Mesodermal cell (in vitro differentiated cells): ENCODE results near the gene TARM1.
"Not testable (repeated sequence)": the region's sequence is repeated elsewhere in the genome, so short reads cannot be mapped to it uniquely, and the experiment has no call there.

Source experiments
- H3K27ac ChIP-seq: 2 replicates; pipeline ENCODE4 v1.7.0; 2013; ENCODE audit warnings: mild to moderate bottlenecking, low read depth, low read length, moderate library complexity; ENCODE audit not compliant: severe bottlenecking
- H3K36me3 ChIP-seq: 2 replicates; pipeline ENCODE4 v1.7.1; 2013; ENCODE audit warnings: mild to moderate bottlenecking, low read length, moderate library complexity; ENCODE audit not compliant: control insufficient read depth, insufficient read depth
- H3K4me1 ChIP-seq: one replicate; pipeline ENCODE4 v1.7.1; 2013; ENCODE audit warnings: mild to moderate bottlenecking, low read length; ENCODE audit not compliant: insufficient read depth, control insufficient read depth, poor library complexity, severe bottlenecking
- H3K4me3 ChIP-seq: 2 replicates; pipeline ENCODE4 v1.7.0; 2013; ENCODE audit warnings: low read length, control low read depth, mild to moderate bottlenecking; ENCODE audit not compliant: insufficient read depth, poor library complexity, severe bottlenecking; ENCODE audit errors: extremely low read depth
- H3K9me3 ChIP-seq: 2 replicates; pipeline ENCODE4 v1.7.1; 2013; ENCODE audit warnings: mild to moderate bottlenecking, low read length, moderate library complexity; ENCODE audit not compliant: control insufficient read depth
- WGBS, 2 experiments: methylation state at CpG; one replicate each; pipeline ENCODE4 v1.1.5; 2013; ENCODE audit warnings: missing lambda C conversion rate in 2 of 2; ENCODE audit not compliant: insufficient coverage in 2 of 2; 5-methylcytosine and 5-hydroxymethylcytosine counted together

Gene TARM1

GRCh38 chr19:54063350-54064116 is 17.6 kb downstream of the TARM1 start, which contains the start of gene VSTM1:
Gene VSTM1, minus strand, starts transcription at chr19:54063897. Its CDS starts 120 bp downstream, at chr19:54063777.
- no peak within 1 kb of the TSS for H3K4me3 ChIP-seq
- H3K36me3 ChIP-seq, result no peaks in the 10 kb centered on the region
- no peaks in the 10 kb centered on the region for H3K9me3 ChIP-seq
- 91 to 95% methylated on average over 24 to 25 of the region's 34 CpGs for WGBS, 2 experiments
- no peaks in the 10 kb centered on the region for H3K4me1 ChIP-seq
- H3K27ac ChIP-seq, result no peak within 1 kb of the TSS

GRCh38 chr19:54062643-54063042 is 18.5 kb downstream of the TARM1 start:
- Histone ChIP-seq H3K27ac (no peak overlapping the region), H3K4me1 (no peaks in the 10 kb centered on the region), H3K4me3 (no peak overlapping the region), H3K36me3 (no peaks in the 10 kb centered on the region), H3K9me3 (no peaks in the 10 kb centered on the region)
- WGBS, 2 experiments, result 86 to 88% methylated on average over 9 of the region's 9 CpGs

GRCh38 chr19:54047616-54048015 is 33.5 kb downstream of the TARM1 start:
- Histone ChIP-seq H3K9me3 (no peaks in the 10 kb centered on the region), H3K4me1 (no peaks in the 10 kb centered on the region), H3K4me3 (no peak overlapping the region), H3K27ac (no peak overlapping the region), H3K36me3 (no peaks in the 10 kb centered on the region)
- WGBS, 2 experiments, result 94 to 100% methylated on average over 2 to 3 of the region's 4 CpGs

- H3K27ac ChIP-seq, result no peak overlapping the region
- WGBS, 2 experiments, result 90 to 100% methylated on average over 1 to 2 of the region's 2 CpGs
- no peaks in the 10 kb centered on the region for H3K9me3 ChIP-seq
- no peaks in the 10 kb centered on the region for H3K36me3 ChIP-seq
- H3K4me3 ChIP-seq, result no peak overlapping the region
- H3K4me1 ChIP-seq, result peaks cover 5% of the 10 kb centered on the region
Observed at GRCh38 chr19:54045771-54046170, 35.4 kb downstream of the TARM1 start.

GRCh38 chr19:54042989-54043388 is 38.2 kb downstream of the TARM1 start:
- Histone ChIP-seq H3K4me1 (peaks cover 5% of the 10 kb centered on the region), H3K27ac (no peak overlapping the region), H3K36me3 (no peaks in the 10 kb centered on the region), H3K4me3 (no peak overlapping the region), H3K9me3 (no peaks in the 10 kb centered on the region)
- 85 to 89% methylated on average over 2 of the region's 3 CpGs for whole genome bisulfite sequencing, 2 experiments

GRCh38 chr19:54041969-54042606 is 39.1 kb downstream of the TARM1 start:
- Histone ChIP-seq H3K27ac (peak overlapping the region; percentile 41), H3K4me1 (peaks cover 5% of the 10 kb centered on the region)

GRCh38 chr19:54040003-54040402 is 41.2 kb downstream of the TARM1 start:
- Histone ChIP-seq H3K36me3 (no peaks in the 10 kb centered on the region), H3K27ac (no peak overlapping the region), H3K4me1 (peaks cover 11% of the 10 kb centered on the region), H3K9me3 (no peaks in the 10 kb centered on the region), H3K4me3 (no peak overlapping the region)
- WGBS, 2 experiments, result 92 to 96% methylated on average over 2 to 3 of the region's 4 CpGs

More at GRCh38 chr19:54041969-54042606, 39.1 kb downstream of the TARM1 start:
- Histone ChIP-seq H3K4me3 (no peak overlapping the region), H3K9me3 (no peaks in the 10 kb centered on the region), H3K36me3 (no peaks in the 10 kb centered on the region)
- 72 to 74% methylated on average over 4 to 7 of the region's 9 CpGs for WGBS, 2 experiments

- 89 to 90% methylated on average over 3 to 4 of the region's 5 CpGs for WGBS, 2 experiments
- not testable (repeated sequence) for H3K4me3 ChIP-seq, H3K27ac ChIP-seq, H3K36me3 ChIP-seq, H3K9me3 ChIP-seq
- H3K4me1 ChIP-seq, result peaks cover 13% of the 10 kb centered on the region
Observed at GRCh38 chr19:54036542-54036941, 44.6 kb downstream of the TARM1 start.

- Histone ChIP-seq H3K27ac (peak overlapping the region; percentile 85), H3K36me3 (no peaks in the 10 kb centered on the region), H3K4me1 (peaks cover 13% of the 10 kb centered on the region), H3K4me3 (no peak overlapping the region), H3K9me3 (no peaks in the 10 kb centered on the region)
- WGBS, 2 experiments, result 0% methylated on average over 2 of the region's 4 CpGs; no CpG with 5 or more reads in 1 of the 2 experiments
Observed at GRCh38 chr19:54035215-54036178, 45.7 kb downstream of the TARM1 start.

GRCh38 chr19:54030895-54031586 is 50.1 kb downstream of the TARM1 start:
- Histone ChIP-seq H3K9me3 (no peaks in the 10 kb centered on the region), H3K36me3 (no peaks in the 10 kb centered on the region), H3K27ac (no peak overlapping the region), H3K4me3 (no peak overlapping the region), H3K4me1 (peaks cover 13% of the 10 kb centered on the region)
- WGBS, 2 experiments, result 56 to 73% methylated on average over 9 to 12 of the region's 13 CpGs
